Measurements from ENCODE around the gene FGFR2. TPM values are rescaled to one million over a fixed set of nuclear protein-coding genes. Genes with fewer than 3 reads are reported as not detected.

FGFR2 gene
- total RNA-seq, 1 experiment from 2014 or later, result 286 TPM

DNA sequence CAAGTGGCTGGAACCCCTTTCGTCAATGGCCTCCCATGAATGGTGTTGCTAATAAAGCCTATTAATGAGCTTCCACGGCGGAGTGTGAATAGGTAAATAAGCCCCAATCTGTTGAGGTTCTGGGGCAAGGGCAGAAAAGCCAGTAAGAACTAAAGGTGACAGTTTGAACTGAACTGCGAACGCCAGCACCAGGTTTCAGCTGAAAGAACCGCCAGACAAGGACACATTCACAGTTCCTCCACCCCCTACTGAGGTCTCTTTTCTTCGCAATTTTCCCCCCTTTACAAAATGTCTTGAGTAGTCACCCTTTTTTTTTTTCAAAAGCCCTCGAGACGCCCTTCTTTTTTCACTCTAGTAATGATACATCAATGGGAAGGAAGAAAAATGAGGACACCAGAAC, 2.4 kb upstream of the FGFR2 start:
- H3K9me3 ChIP-seq, result no peaks in the 10 kb centered on the region
- POLR2A ChIA-PET, result no interaction called here
- CTCF ChIA-PET, result interaction anchor here (0.5 to 1.5 kb wide), 3 partner anchors 63 to 146 kb away, joined by 3 to 8 read pairs (median 5); no protein-coding TSS in a partner anchor
- Mint-ChIP-seq H3K9me3 (ENCODE audit: unreplicated experiment) (no peaks in the 10 kb centered on the region), H3K27ac (ENCODE audit: unreplicated experiment) (no peak overlapping the region), H3K36me3 (ENCODE audit: insufficient read depth, unreplicated experiment) (peaks cover 24% of the 10 kb centered on the region), H3K4me1 (ENCODE audit: low read depth, unreplicated experiment) (peaks cover 11% of the 10 kb centered on the region), H3K27me3 (ENCODE audit: insufficient read depth, unreplicated experiment) (no peaks in the 10 kb centered on the region), H3K4me3 (ENCODE audit: unreplicated experiment) (no peak overlapping the region)
- no peak for DNase-seq
- H3K4me1 ChIP-seq, result peaks cover 29% of the 10 kb centered on the region
- TF ChIP-seq CTCF (IDR thresholded peaks at IDR 0.05; ENCODE audit: insufficient read depth in 1 of 2, low read depth in 1 of 2, low read length in 1 of 2, severe bottlenecking in 1 of 2, unreplicated experiment in 1 of 2), result no peak
- no peak overlapping the region for H3K4me3 ChIP-seq (ENCODE audit: low read depth, low read length)
- no TSS peak for BruUV-seq (replicated peaks)
- intact Hi-C loops (cut with micrococcal nuclease; ENCODE audit: unreplicated experiment), result no loop called here
- no peaks in the 10 kb centered on the region for H3K36me3 ChIP-seq (ENCODE audit: control insufficient read depth, insufficient read depth, low read length)
- no peaks in the 10 kb centered on the region for H3K27me3 ChIP-seq (replicated peaks; ENCODE audit: control insufficient read depth, insufficient read depth, low read length)

GRCh38 chr10:121599947-121600346, 1.7 kb upstream of the FGFR2 start:
- H3K4me1 Mint-ChIP-seq (ENCODE audit: low read depth, unreplicated experiment), result peaks cover 11% of the 10 kb centered on the region
- DNase-seq, result no peak
- H3K4me3 Mint-ChIP-seq (ENCODE audit: unreplicated experiment), result no peak overlapping the region
- Histone ChIP-seq H3K4me1 (peaks cover 29% of the 10 kb centered on the region), H3K27me3 (replicated peaks; ENCODE audit: control insufficient read depth, insufficient read depth, low read length) (no peaks in the 10 kb centered on the region), H3K9me3 (no peaks in the 10 kb centered on the region), H3K4me3 (ENCODE audit: low read depth, low read length) (no peak overlapping the region), H3K36me3 (ENCODE audit: control insufficient read depth, insufficient read depth, low read length) (no peaks in the 10 kb centered on the region; the same call in 1 of the 2 replicates)
- ChIA-PET CTCF (interaction anchor here (0.5 to 1.5 kb wide), 2 partner anchors 134 to 147 kb away, joined by 3 to 8 read pairs; no protein-coding TSS in a partner anchor), POLR2A (no interaction called here)
- TF ChIP-seq CTCF (IDR thresholded peaks at IDR 0.05; ENCODE audit: insufficient read depth in 1 of 2, low read depth in 1 of 2, low read length in 1 of 2, severe bottlenecking in 1 of 2, unreplicated experiment in 1 of 2), result no peak
- H3K36me3 Mint-ChIP-seq (ENCODE audit: insufficient read depth, unreplicated experiment), result peaks cover 31% of the 10 kb centered on the region
- no peaks in the 10 kb centered on the region for H3K27me3 Mint-ChIP-seq (ENCODE audit: insufficient read depth, unreplicated experiment)
- H3K27ac Mint-ChIP-seq (ENCODE audit: unreplicated experiment), result no peak overlapping the region
- no TSS peak for BruUV-seq (replicated peaks)
- intact Hi-C loops (cut with micrococcal nuclease; ENCODE audit: unreplicated experiment), result loop anchor here (5.0 to 10.0 kb wide), 6 partner anchors 88 to 415 kb away; no protein-coding TSS in a partner anchor
- H3K9me3 Mint-ChIP-seq (ENCODE audit: unreplicated experiment), result no peaks in the 10 kb centered on the region

- no peak overlapping the region for H3K27ac Mint-ChIP-seq (ENCODE audit: unreplicated experiment)
- intact Hi-C loops (cut with micrococcal nuclease; ENCODE audit: unreplicated experiment), result loop anchor here (1.0 to 10.0 kb wide), 8 partner anchors 13 to 413 kb away; no protein-coding TSS in a partner anchor
- ChIA-PET POLR2A (interaction anchor here (0.6 kb wide), 1 partner anchor 26 kb away, joined by 8 read pairs; no protein-coding TSS in a partner anchor), CTCF (no interaction called here)
- H3K36me3 ChIP-seq (ENCODE audit: control insufficient read depth, insufficient read depth, low read length), result peaks cover 2% of the 10 kb centered on the region
- peak overlapping the region; percentile 95 for H3K4me3 Mint-ChIP-seq (ENCODE audit: unreplicated experiment)
- H3K27me3 ChIP-seq (replicated peaks; ENCODE audit: control insufficient read depth, insufficient read depth, low read length), result no peaks in the 10 kb centered on the region
- no peaks in the 10 kb centered on the region for H3K27me3 Mint-ChIP-seq (ENCODE audit: insufficient read depth, unreplicated experiment)
- peaks cover 52% of the 10 kb centered on the region for H3K36me3 Mint-ChIP-seq (ENCODE audit: insufficient read depth, unreplicated experiment)
- DNase-seq, result peak in 1 of 2 experiments; percentile 42
- H3K9me3 Mint-ChIP-seq (ENCODE audit: unreplicated experiment), result no peaks in the 10 kb centered on the region
- no peak for TF ChIP-seq CTCF (IDR thresholded peaks at IDR 0.05; ENCODE audit: insufficient read depth in 1 of 2, low read depth in 1 of 2, low read length in 1 of 2, severe bottlenecking in 1 of 2, unreplicated experiment in 1 of 2)
- no TSS peak for BruUV-seq (replicated peaks)
- peaks cover 43% of the 10 kb centered on the region for H3K4me1 ChIP-seq
- peaks cover 21% of the 10 kb centered on the region for H3K4me1 Mint-ChIP-seq (ENCODE audit: low read depth, unreplicated experiment)
- H3K4me3 ChIP-seq (ENCODE audit: low read depth, low read length), result peak overlapping the region; percentile 98
- H3K9me3 ChIP-seq, result no peaks in the 10 kb centered on the region
These were observed 561 bp downstream of the FGFR2 start for GRCh38 chr10:121597504-121598262.
